HG03045 (cell line): ENCODE data around the gene NINJ1.
"Not testable (repeated sequence)": the region's sequence is repeated elsewhere in the genome, so short reads cannot be mapped to it uniquely, and the experiment has no call there.

Experiments used
- ATAC-seq: cut with Tn5 transposase; IDR thresholded peaks from one replicate; pipeline ENCODE4 v1.9.1; 2021; ENCODE audit warnings: mild to moderate bottlenecking, moderate library complexity; ENCODE audit not compliant: unreplicated experiment

NINJ1 gene

GRCh38 chr9:93107151-93107824, 26.8 kb downstream of the NINJ1 start:
- ATAC-seq, result no peak

DNA sequence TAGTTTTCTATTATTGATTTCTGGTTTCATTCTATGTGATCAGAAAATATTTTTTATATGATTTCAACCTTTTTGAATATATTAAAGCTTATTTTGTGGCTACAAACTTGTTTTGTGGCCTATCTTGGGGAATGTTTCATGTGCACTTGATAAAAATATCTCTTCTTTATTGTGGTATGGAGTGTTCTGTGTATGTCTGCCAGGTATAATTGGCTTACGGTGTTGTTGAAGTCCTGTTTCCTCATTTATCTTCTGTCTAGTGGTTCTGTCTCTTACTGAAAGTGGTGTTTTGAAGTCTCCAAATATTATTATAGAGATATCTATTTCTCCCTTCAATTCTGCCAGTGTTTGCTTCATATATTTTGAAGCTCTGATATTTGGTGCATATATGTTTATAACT, 28.4 kb downstream of the NINJ1 start:
- no peak for ATAC-seq

- not testable (repeated sequence) for ATAC-seq
These were observed 33.0 kb downstream of the NINJ1 start for GRCh38 chr9:93101086-93101485.

GRCh38 chr9:93100276-93100636, 33.8 kb downstream of the NINJ1 start:
- no peak for ATAC-seq

DNA sequence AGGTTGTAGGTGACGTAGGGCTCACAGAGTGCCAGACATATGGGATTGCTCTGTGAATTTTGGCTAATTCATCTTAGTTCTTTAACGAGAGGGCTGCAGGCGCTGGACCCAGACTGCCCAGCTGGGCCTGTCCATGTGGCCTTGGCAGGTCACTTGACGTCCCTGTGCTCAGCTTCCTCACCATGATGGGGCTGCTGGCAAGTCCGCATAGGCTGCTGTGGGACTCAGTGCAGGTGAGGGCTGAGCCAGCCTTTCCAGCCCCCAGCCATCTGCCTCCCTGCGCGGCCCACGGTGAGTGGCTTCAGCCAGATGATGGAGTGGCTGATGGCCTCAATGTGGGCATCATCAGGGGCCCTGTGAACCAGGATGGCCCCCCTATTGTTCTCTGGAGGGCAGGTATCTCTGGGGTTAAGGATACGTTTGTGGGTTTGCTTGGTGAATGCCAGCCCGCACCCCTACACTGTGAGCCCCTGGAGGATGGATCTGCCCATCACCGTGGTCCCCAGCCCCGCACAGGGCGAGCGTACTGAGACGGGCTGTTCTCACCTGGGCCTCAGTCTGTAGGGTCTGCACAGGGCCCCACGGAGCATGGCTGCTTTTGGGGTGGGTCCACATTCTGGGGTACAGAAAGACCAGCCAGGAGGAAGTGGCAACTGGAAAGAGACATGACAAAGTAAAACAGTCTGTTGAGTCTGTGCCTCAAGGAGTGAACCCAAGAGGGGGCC, 34.3 kb downstream of the NINJ1 start:
- no peak for ATAC-seq

DNA sequence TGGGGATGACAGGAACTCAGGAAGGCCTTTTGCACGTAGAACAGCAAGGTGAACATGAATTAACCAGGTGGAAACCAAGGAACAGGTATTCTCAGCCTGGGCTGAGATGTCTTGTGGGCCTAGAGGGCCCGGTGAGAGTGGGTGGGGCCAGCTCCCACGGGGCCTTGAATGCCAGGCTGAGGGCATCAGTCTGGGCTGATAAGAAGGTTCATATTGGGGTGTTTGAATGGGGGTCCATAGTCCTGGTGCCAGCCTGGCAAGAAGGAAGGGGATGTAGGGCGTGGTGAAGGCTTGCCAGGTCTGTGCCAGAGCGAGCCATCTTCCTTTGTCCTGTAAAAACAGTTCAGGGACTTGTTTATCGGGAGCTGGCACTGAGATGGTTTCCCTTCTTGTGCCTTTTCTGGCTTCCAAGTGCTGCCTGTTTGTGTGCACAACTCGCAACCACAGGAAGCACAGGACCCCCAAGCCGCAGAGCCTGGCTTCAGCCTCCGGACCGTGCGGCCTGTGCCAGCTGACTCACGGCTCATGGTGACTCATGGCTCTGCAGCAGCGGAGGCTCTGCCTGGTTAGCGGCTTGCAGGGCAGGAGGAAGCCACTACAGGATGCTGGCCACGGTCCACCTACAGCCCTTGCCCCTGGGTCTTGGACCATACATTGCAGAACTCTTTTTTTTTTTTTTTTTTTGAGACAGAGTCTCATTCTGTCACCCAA, 35.7 kb downstream of the NINJ1 start:
- no peak for ATAC-seq

- no peak for ATAC-seq
These were observed 36.4 kb downstream of the NINJ1 start for GRCh38 chr9:93097511-93098201.

DNA sequence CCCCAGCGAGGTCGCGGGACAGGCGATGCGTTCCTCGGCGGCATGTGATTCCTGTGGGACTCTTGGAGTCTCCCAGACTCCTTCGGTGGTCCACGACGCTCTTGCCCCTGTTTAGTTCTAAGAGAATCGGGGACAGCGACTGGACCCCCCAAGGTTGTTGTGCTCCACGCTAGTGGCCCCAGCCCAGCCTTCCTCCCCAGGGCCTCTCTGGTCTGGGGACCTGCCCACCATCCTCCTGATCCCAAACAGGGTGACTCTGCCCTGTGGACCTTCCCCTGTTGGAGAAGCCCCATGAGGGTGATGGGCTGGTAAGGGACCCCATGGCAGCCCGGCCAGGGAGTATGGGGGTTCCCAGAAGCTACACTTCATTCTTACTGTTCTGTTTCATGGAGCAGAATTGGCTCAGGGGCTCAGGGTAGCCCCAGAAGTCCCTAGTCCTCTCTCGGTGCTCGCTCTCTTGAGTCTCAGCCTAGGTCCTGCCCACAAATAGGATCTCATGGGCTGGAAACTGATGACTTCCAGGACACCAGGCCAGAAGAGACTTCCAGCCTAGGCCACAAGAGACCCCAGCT, 37.2 kb downstream of the NINJ1 start:
- no peak for ATAC-seq

GRCh38 chr9:93096131-93096802, 37.8 kb downstream of the NINJ1 start, which contains the start of gene CARD19:
Gene CARD19 (plus strand): TSS chr9:93096217. CDS start chr9:93096346, 129 bp downstream.
- ATAC-seq, result peak; percentile 50

DNA sequence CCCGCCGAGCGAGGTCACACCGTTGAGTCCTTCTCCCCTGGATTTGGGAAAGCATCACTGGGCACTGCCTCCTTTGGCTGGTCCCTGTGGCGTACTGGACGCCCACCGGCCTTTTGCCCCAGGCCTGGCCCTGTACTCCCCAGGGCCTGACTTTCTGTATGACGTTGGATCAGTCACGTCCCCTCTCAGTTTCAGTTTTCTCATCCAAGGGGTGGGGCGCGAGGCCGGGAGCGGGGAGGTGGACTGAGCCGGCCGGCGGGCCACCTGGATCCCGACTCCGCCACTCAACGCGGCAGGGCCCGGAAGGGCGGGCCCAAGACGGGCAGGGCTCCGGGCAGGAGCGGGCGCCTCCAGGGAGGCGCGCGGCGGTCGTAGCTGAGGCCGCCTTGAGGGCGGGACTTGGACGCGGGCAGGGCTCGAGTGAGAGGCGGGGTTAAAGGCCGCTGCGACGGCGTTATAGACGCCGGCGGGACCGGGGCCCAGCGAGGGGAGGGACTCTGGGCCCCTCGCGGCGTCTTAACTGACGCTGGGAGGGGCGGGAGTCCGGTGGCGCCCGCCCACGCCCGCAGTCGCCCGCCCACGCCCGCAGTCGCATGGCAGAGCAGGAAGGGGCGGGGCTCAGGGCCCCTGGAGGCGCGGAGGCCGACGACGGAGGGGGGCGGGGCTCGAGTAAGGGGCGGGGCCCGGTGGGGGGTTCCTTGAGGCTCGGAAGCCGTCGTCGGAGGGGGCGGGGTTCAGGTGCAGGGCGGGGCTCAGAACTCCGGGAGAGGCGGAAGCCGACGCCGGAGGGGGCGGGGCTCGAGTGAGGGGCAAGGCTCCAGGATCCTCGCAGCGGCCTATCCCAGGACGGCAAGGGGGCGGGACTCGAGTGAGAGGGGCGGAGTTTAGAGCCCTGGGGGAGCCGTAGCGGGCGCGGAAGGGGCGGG, 38.6 kb downstream of the NINJ1 start:
- peak; percentile 65 for ATAC-seq

DNA sequence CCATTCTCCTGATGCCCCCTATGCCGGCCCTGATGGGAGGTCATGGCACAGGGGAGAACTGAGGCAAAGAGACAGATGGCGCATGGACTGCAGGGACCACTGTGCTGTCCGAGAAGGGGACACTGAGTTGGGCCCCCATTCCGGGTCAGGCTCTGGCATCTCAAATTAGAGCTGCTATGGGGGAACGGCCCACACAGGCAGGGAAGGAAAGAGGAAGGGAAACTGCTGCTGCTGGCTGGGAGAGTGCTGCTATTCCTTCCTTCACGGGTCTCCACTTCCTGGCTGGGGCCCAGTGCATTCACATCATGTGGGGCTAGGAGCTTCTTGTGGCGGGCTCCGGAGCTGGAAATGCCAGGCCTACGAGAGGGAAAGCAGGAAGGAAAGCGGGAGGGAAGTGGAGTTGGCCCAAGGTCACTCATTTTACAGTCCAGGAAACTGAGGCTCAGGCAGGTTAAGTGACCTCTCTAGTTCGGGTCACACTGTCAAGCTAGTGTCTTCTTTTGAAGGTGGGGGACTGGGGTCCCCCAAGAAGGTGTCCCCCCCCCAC, 39.3 kb downstream of the NINJ1 start:
- no peak for ATAC-seq

DNA sequence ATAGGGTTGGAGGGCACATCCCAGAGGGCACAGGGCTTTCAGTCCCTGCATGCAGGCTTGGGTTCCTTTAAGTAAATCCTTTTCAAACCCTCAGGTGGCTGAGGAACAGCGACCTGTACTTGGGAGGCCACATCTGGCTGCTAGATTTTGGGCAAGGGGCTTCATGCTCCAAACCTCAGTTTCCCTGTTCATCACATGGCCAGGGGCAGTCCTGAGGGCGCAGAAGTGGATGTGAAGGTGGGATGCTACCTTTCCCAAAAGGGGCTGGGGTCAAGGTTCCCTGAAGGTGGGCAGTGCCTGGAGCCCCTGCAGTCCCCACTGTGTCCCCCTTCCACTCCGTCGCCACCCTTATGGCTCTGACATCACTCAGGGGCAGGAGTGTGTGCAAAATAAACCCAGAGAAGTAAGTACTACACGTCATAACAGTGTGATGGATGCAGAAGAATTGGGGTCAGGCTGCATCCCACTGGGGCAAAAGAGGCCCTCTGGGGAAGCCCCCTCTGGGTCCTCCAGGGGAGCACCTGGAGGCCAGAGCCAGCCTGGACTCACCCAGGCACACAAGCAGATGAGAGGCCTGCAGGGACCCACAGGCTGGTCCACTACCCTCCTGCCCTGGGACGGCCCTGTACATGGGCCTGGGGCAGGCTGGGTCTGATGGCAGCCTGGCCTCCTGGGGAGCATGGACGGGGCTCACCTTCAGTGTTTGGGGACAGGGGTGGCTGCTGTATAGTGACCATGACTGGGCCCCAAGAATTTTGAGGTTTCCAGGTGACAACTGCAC, 40.0 kb downstream of the NINJ1 start:
- no peak for ATAC-seq

DNA sequence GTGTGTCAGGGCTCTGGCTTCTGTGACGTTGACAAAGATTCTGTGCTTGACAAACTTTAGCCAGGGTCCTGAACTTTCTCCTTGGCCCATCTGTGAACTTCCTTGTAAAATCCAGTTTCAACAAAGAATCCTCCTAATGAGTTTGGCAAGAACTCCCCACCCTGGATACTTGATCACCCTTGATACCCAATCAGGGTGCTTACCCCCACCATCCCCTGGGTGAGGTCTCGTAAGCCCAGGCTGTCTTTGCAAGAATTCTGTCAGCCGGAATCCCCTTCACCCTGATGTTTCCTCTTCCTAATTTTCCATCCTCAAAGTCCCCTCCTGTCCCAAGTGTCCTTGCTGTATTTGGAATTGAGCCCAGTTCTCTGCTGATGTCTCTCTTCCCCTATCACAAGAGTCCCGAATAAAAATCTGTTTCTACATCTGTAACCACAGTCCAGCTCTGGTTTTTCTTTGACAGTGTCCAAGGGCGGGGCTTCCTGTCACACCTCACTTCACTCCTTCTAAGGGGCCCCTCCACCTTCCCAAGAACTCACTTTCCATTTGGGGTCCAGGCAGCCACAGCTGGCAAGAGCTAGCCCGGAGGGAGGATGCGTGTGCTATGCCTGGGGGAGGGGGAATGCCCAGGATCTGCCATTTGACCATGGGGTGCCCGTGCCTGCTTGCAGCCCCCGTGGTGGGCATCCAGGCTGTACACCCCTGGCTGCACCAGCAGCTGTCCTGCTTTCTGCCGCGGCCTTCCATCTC, 40.7 kb downstream of the NINJ1 start:
- ATAC-seq, result no peak

DNA sequence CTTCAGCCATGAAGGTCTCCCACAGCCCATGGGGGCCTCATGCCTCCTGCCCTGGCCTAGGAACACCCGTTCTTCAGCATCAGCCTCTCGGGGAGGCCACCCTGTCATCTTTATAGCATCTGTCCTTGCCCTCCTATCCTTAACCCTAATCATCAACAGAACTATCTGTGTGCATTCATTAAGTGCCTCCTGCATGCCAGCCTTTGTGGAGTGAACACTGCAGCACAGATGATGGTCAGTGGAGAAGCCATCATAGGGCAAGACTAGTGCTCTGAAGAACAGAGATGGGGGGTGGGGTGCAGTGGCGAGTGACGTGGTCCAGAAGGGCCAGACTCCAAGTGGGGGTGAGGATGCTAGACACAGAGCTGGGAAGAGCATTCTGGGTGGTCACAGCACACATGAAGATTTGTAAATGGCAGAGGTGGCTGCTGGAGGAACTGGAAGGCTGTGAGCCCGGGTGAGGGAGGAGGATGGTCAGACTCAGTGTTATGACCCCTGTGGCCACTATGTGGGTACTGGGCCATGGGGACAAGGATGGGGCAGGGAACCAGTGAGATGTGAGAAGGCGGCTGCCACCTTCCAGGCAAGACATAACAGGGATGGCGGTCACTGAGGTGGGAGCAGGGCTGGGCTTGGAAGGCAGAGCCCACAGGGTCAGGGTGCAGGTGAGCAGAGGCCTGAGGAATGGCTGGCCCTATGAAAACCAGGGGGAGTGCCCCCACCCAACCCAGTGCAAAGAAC, 41.6 kb downstream of the NINJ1 start:
- ATAC-seq, result no peak

GRCh38 chr9:93091453-93092081, 42.5 kb downstream of the NINJ1 start:
- no peak for ATAC-seq

DNA sequence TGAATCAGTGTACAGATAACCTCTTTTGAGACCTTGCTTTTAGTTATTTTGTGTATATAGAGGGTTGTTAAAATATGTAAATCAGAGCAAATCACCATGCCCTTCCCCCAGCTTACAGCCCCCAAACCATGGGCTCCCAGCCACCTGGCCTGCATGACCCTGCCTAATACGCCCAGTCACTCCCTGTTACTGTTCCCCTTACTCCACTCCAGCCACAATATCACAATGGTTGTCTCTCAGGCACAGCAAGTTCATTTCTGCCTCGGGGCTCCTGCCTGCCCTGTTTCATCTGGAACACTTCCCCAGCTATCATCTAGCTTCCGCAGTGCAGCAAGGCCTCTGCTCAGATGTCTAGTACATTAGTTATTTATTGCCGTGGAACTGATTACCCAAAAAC, 43.0 kb downstream of the NINJ1 start:
- no peak for ATAC-seq
